GM21526 (cell line): ENCODE measurements around the gene METTL25B.
A peak's percentile ranks its signal among the peaks of the same experiment; 100 is the strongest.

Source experiments
- ATAC-seq: cut with Tn5 transposase; IDR thresholded peaks from one replicate; pipeline ENCODE4 v1.9.1; 2021; ENCODE audit warnings: moderate library complexity; ENCODE audit not compliant: unreplicated experiment, low FRiP score

The METTL25B gene

GRCh38 chr1:156725683-156726280, 2.5 kb upstream of the METTL25B start:
- peak; percentile 35 for ATAC-seq

DNA sequence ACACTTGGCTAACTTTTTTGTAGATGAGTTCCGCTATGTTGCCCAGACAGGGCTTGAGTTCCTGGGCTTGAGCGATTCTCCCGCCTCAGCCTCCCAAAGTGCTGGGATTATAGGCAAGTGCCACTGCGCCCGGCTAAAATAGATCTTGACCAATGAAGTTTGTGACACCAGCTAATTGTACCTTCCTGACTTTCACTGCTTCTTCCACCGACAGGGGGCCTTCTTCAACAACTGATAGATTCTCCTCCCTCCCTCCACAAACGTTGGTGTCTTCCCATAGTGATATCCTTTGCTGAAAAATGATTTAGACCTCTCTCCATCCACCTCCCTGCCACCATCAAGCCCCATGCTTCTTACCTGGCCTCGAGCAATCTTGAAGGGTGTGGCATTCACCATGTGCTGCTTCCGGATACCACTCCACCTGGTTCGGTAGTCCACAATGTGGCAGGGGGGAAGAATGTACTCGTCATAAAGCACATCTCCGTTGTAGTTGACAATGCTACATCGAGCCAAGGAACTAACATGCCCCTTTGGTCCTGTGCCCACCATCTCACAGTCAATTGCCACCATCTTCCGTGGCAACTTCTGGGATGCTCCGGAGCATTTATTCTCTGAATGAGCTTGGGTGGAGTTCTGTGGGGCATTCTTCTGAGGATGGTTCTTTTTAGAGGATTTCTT, 1.6 kb upstream of the METTL25B start:
- ATAC-seq: no peak

GRCh38 chr1:156727492-156727891, 777 bp upstream of the METTL25B start:
- ATAC-seq: no peak

- ATAC-seq: peak; percentile 72
Observed at GRCh38 chr1:156728599-156729462, 562 bp downstream of the METTL25B start, which contains the start of gene ISG20L2. TSS of gene ISG20L2 (minus strand) at chr1:156728766. CDS start at chr1:156727652, 1,114 bp downstream.

DNA sequence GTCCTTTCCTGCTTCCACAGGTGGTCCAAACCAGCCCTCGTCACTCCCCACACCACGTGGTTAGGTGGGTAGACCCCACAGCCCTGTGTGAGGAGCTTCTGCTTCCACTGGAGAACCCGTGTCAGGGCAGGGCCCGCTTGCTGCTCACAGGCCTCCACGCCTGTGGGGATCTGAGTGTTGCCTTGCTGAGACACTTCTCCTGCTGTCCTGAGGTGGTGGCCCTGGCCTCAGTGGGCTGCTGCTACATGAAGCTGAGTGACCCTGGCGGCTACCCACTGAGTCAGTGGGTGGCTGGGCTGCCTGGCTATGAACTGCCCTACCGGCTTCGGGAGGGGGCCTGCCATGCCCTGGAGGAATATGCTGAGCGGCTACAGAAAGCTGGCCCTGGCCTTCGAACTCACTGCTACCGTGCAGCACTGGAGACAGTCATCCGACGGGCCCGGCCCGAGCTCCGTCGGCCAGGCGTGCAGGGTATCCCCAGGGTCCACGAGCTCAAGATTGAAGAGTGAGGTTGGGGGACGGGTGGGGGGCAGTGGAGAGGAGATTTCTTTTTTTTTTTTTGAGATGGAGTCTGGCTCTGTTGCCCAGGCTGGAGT, 5.8 kb downstream of the METTL25B start:
- ATAC-seq: no peak

DNA sequence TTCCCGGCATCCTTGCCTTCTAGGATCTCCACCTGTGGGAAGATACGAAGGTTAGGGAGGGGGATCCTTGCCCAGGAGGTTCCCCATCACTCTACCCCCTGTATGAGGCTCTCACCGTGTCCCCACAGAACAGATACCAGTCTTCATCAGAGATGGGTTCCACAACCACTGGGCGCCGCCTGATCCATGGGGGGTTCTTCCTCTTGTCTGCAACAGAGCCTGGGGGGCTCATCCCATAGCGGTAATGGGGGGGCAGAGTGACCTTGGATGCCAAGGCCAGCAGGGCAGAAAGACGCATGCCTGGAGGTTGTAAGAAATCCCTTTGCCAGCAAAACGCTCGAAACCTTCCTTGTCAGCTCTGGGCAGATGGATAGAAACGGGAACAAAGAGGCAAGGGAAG, 10.1 kb downstream of the METTL25B start:
- no peak for ATAC-seq

DNA sequence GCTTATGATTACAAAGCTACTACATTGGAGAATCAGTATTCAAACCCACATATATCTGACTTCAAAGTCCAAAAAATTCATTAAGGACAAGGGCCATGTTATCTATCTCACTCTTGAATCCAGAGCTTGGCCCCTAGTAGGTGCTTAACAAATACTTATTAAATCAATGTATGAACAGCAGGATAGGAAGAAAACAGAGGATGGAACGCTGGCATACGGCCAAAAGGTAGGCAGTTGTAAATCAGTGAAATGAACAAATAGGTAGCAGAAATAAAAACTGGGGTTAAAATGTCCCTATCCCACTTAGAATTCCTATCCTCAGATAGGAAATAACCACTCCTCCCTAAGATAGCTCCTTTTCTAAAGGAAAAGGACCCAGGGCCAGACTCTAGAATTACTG, 10.6 kb downstream of the METTL25B start:
- ATAC-seq: no peak

DNA sequence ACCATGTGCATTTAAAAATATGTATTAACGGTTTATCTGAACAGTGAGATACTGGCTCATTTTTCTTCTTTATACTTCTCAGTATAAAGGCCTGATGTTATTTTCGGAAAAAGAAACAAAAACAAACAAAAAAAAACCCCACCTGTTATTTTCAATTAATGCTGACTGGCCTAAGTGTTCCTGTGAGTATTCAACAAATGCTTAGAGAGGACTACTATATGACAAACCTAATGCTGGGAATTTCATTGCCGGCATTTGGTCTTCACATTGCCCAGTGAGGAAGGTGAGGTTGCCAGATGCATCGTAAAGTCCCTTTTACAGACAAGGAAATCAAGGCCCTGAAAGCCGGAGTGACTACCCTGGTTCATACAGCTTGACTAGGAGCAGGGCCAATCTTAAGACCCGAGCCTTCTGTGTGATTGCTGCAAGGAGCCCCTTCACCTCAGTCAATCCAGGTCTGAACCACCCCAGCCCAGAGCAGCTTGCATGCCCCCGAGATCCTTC, 12.0 kb downstream of the METTL25B start:
- peak; percentile 7 for ATAC-seq

DNA sequence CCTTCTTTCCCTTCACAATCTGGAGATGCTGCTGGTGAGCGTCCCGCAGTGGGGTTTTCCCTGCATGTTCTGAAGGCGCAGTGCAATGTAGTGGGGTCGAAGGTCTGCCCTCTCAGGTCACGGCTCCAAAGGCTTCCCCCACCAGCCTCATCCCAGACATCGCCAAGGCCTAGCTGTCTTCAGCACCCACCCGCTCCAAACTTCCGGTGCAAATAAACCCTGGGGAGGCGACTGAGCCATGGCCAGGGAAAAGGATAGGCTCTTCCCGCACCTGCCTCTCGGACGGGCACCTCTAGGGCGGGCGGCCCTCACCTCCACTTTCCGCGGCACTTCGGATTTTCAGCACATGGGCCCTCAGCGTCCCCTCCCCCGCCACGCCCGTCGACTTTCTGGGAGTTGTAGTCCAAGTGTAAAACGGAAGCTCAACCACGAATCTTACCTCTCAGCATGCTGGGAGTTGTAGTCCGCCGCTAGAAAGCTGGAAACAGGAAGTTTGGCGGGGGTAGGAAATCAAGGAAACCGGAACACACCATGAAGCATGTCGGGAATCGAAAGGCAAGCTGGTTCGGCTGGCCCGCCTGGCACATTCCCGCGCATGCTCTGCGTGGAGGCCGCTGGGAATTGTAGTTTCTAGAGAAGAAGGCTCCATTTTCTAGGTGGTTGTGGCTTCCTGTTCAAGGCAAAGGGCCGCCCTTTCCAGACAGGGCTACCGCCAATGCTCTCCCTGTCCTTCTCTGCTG, 12.6 kb downstream of the METTL25B start, which contains the start of gene MRPL24:
MRPL24 (minus strand) TSS at position 348 of the 740 bp plus-strand sequence. CDS start 2,384 bp downstream, outside the sequence.
- ATAC-seq: peak; percentile 71

GRCh38 chr1:156741481-156741983, 13.3 kb downstream of the METTL25B start:
- no peak for ATAC-seq

GRCh38 chr1:156742017-156742416, 13.7 kb downstream of the METTL25B start:
- ATAC-seq: no peak

GRCh38 chr1:156742801-156743200, 14.5 kb downstream of the METTL25B start:
- no peak for ATAC-seq

DNA sequence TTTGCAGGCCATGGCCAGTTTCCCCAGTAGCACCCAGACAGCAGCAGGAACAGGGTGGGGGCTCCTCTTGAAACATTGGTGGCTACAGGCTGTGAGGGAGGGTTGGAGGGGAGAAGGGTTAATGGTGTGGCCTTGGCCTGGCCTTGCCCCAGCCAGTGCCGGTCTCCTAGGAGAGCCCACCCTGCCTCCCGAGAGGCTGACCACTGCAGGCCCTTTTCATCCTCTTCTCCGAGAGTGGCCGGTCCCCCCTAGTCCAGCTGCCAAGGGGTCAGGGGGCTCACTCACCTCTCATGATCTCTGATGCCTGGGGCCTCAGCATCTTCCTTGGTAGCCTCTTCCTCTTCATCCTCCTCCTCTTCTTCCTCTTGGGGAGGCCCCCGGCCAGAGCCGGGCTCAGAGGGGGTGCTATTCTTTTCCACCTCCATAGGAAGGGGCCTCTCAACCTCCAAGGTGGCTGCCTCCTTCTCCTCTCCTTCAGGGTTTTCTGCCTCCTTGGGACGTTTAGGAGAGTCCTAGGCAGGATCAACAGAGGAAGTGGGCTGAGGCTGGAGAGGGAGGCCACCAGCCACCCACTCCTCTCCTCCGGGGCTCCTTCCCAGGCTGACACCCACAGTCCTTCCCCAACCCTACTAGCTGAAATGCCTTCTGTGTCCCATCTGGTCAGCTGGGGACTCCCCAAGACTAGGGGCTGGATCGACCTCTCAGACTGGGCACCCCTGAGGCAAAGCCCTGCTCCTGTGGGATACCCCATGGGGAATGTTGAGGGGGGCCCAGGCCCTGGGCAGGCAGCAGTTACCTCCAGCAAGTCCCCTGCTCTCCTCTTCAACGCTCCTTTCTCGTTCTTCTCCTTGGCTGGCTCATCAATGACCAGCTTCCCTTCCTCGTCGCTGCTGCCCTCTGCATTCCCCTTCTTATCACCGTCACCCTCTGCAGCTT, 15.4 kb downstream of the METTL25B start:
- ATAC-seq: no peak

DNA sequence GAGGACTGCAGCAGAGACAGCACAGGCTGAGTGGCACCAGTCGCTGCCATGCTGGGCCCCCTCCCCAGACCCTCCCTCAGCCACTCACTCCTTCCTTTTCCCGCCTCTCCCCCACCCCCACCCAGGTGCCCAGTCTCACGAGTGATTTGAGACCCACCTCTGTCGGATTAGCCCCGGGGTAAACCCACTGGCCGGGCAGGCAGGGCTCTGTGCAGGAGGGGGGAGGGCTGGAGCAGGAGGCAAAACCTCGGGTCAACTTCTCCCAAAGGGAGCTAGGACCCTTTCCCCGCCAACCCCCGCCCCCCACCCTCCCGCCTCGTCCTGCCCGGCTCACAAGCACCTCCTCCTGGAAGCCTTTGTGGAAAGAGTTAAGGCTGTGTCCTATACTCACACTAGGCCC, 16.1 kb downstream of the METTL25B start:
- no peak for ATAC-seq

- no peak for ATAC-seq
Observed at GRCh38 chr1:156744786-156745419, 16.6 kb downstream of the METTL25B start.

- ATAC-seq: no peak
Observed at GRCh38 chr1:156745881-156746280, 17.6 kb downstream of the METTL25B start.

GRCh38 chr1:156746406-156746727, 18.1 kb downstream of the METTL25B start:
- no peak for ATAC-seq
